ENCODE results near the gene GIGYF1. TPM values are rescaled to one million over a fixed set of nuclear protein-coding genes. Genes with fewer than 3 reads are reported as not detected.
"Not testable (repeated sequence)": the region's sequence is repeated elsewhere in the genome, so short reads cannot be mapped to it uniquely, and the experiment has no call there.

GIGYF1 gene
- total RNA-seq, 1 donor from 2014 or later: 14.1 TPM

GRCh38 chr7:100674411-100675104 lies 19.5 kb downstream of the GIGYF1 start:
- DNase-seq (ENCODE audit: low read depth): no peak
- peak overlapping the region; percentile 96 for H3K4me3 ChIP-seq (ENCODE audit: low read depth, low read length)
- TF ChIP-seq CTCF (conservative IDR thresholded peaks at IDR 0.05; ENCODE audit: low read depth, low read length): no peak

- H3K4me3 ChIP-seq (ENCODE audit: low read depth, low read length): peak overlapping the region; percentile 96
- no peak for TF ChIP-seq CTCF (conservative IDR thresholded peaks at IDR 0.05; ENCODE audit: low read depth, low read length)
- no peak for DNase-seq (ENCODE audit: low read depth)
Measured at GRCh38 chr7:100673942-100674410, 20.1 kb downstream of the GIGYF1 start.

- DNase-seq (ENCODE audit: low read depth): peak; percentile 88
- H3K4me3 ChIP-seq (ENCODE audit: low read depth, low read length): peak within 1 kb of the TSS; percentile 96
- TF ChIP-seq CTCF (conservative IDR thresholded peaks at IDR 0.05; ENCODE audit: low read depth, low read length): no peak
Measured at GRCh38 chr7:100673302-100673941, 20.6 kb downstream of the GIGYF1 start, which contains the start of gene GNB2. GNB2 (plus strand) TSS chr7:100673740; CDS start chr7:100676266, 2,526 bp downstream.

GRCh38 chr7:100671353-100672327 lies 22.4 kb downstream of the GIGYF1 start:
- H3K4me3 ChIP-seq (ENCODE audit: low read depth, low read length): no peak overlapping the region
- DNase-seq (ENCODE audit: low read depth): no peak
- TF ChIP-seq CTCF (conservative IDR thresholded peaks at IDR 0.05; ENCODE audit: low read depth, low read length): no peak

GRCh38 chr7:100670074-100670473 lies 24.0 kb downstream of the GIGYF1 start:
- no peak overlapping the region for H3K4me3 ChIP-seq (ENCODE audit: low read depth, low read length)
- no peak for TF ChIP-seq CTCF (conservative IDR thresholded peaks at IDR 0.05; ENCODE audit: low read depth, low read length)
- no peak for DNase-seq (ENCODE audit: low read depth)

GRCh38 chr7:100669106-100669505 lies 24.9 kb downstream of the GIGYF1 start:
- H3K4me3 ChIP-seq (ENCODE audit: low read depth, low read length); DNase-seq (ENCODE audit: low read depth): not testable (repeated sequence)

- DNase-seq (ENCODE audit: low read depth): no peak
- TF ChIP-seq CTCF (conservative IDR thresholded peaks at IDR 0.05; ENCODE audit: low read depth, low read length): no peak
- no peak overlapping the region for H3K4me3 ChIP-seq (ENCODE audit: low read depth, low read length)
Measured at GRCh38 chr7:100668069-100668449, 26.0 kb downstream of the GIGYF1 start.

All from epithelial cell of proximal tubule (primary cell).